ENCODE measurements around the gene ARID2.

ARID2 gene, protein sequence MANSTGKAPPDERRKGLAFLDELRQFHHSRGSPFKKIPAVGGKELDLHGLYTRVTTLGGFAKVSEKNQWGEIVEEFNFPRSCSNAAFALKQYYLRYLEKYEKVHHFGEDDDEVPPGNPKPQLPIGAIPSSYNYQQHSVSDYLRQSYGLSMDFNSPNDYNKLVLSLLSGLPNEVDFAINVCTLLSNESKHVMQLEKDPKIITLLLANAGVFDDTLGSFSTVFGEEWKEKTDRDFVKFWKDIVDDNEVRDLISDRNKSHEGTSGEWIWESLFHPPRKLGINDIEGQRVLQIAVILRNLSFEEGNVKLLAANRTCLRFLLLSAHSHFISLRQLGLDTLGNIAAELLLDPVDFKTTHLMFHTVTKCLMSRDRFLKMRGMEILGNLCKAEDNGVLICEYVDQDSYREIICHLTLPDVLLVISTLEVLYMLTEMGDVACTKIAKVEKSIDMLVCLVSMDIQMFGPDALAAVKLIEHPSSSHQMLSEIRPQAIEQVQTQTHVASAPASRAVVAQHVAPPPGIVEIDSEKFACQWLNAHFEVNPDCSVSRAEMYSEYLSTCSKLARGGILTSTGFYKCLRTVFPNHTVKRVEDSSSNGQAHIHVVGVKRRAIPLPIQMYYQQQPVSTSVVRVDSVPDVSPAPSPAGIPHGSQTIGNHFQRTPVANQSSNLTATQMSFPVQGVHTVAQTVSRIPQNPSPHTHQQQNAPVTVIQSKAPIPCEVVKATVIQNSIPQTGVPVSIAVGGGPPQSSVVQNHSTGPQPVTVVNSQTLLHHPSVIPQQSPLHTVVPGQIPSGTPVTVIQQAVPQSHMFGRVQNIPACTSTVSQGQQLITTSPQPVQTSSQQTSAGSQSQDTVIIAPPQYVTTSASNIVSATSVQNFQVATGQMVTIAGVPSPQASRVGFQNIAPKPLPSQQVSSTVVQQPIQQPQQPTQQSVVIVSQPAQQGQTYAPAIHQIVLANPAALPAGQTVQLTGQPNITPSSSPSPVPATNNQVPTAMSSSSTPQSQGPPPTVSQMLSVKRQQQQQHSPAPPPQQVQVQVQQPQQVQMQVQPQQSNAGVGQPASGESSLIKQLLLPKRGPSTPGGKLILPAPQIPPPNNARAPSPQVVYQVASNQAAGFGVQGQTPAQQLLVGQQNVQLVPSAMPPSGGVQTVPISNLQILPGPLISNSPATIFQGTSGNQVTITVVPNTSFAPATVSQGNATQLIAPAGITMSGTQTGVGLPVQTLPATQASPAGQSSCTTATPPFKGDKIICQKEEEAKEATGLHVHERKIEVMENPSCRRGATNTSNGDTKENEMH (N-terminal part only)

DNA sequence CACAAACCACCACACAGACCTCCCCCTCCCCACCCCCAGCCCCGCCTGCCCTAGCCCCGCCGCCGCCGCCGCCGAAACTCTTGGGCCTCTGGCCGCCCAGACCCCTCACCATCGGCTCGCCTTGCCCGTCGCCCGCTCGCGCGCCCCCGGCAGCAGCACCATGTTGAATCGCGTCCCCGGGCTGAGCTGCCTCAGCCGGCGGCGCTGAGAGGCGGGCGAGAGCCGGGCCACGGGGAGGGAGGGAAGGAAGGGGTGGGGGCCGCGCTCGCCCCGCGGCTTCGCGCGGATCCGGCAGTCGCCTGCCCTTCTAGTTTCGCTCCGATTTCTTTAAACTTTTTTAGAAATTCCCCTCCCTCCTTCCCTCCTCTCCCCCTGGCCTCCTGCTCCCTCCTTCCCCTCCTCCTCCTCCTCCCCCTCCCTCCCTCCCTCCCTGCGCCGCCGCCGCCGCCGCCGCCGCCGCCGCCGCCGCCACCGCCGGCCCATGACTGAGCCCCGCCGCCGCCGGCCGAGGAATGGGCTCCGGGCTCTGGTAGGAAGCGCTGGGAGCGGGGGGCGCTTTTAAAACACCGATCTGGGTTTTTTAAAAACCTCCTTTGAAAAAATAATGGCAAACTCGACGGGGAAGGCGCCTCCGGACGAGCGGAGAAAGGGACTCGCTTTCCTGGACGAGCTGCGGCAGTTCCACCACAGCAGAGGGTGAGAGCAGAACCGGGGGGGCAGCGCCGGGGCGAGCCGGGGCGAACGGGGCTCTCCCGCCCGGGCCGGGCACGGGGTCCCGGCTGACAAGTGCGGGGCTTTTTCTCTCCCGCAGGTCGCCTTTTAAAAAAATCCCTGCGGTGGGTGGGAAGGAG lies at the start of gene ARID2:
Gene ARID2, plus strand, starts transcription at position 474 of the 851 bp plus-strand sequence. Its CDS starts 131 bp downstream, at position 605.
- H3K36me3 ChIP-seq (ENCODE audit: insufficient read depth, low read length), result no peaks in the 10 kb centered on the region
- H3K4me1 ChIP-seq (ENCODE audit: insufficient read depth, low read length), result peaks cover 6% of the 10 kb centered on the region; the same call in 1 of the 2 replicates
- peak within 1 kb of the TSS; percentile 92 for H3K9ac ChIP-seq (ENCODE audit: low read depth, low read length)
- H3K9me3 ChIP-seq (ENCODE audit: control insufficient read depth, insufficient read depth, low read length), result no peaks in the 10 kb centered on the region

DNA sequence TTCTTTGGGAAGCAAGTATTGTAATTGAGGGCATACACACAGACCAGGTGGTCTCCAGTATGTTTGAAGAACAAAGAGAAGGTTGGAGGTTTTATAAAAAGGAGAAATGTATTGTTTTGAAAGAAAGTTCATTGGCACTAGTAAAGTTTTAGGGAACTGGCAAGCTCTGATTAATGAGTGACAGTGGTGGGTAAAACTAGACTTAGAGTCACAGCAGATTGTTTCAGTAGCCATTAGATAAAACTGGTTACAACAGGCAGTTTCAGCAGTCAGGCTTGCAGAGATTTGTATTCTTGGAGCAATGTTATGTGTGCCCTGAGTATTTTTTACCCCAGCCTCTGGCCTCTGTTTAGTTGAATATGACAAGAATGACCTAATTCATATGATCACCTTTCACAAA lies 49.1 kb upstream of the ARID2 start:
- no peaks in the 10 kb centered on the region for H3K9me3 ChIP-seq (ENCODE audit: control insufficient read depth, insufficient read depth, low read length)
- H3K9ac ChIP-seq (ENCODE audit: low read depth, low read length), result no peak overlapping the region
- H3K36me3 ChIP-seq (ENCODE audit: insufficient read depth, low read length), result no peaks in the 10 kb centered on the region
- no peaks in the 10 kb centered on the region for H3K4me1 ChIP-seq (ENCODE audit: insufficient read depth, low read length)

DNA sequence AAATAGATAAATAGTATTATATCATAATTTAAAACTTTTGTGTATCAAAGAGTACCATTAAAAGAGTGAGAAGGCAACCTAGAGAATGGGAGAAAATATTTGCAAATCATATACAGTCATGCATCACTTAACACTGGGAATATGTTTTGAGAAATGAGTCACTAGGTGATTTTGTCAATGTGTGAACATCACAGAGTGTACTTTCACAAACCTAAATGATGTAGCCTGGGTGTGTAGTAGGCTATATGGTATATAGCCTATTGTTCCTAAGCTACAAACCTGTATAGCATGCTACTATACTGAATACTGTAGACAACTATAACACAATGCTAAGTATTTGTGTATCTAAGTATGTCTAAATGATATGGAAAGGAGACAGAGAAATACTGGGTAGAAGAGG lies 48.0 kb upstream of the ARID2 start:
- Histone ChIP-seq H3K4me1 (ENCODE audit: insufficient read depth, low read length) (no peaks in the 10 kb centered on the region), H3K9me3 (ENCODE audit: control insufficient read depth, insufficient read depth, low read length) (no peaks in the 10 kb centered on the region), H3K36me3 (ENCODE audit: insufficient read depth, low read length) (no peaks in the 10 kb centered on the region), H3K9ac (ENCODE audit: low read depth, low read length) (no peak overlapping the region)

DNA sequence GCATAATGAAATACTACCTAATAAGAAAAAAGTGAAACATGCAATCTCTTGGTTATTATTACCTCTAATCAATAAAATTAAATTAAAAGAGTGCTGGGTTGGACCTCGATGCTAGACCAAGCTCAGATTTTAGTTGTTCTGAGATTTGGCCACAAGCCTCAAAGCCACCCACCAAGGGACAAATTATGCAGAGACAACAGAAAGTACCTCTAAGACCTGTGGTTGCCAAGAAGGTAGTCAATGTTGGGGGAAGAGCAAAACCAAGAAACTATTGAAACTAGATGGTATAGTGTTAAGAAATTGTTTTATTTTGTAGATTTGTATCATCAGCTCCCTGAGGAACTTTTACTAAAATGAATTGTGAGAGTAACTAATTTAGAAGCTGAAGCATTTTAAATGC lies 43.8 kb upstream of the ARID2 start:
- no peak overlapping the region for H3K9ac ChIP-seq (ENCODE audit: low read depth, low read length)
- no peaks in the 10 kb centered on the region for H3K36me3 ChIP-seq (ENCODE audit: insufficient read depth, low read length)
- H3K9me3 ChIP-seq (ENCODE audit: control insufficient read depth, insufficient read depth, low read length), result no peaks in the 10 kb centered on the region
- no peaks in the 10 kb centered on the region for H3K4me1 ChIP-seq (ENCODE audit: insufficient read depth, low read length)

DNA sequence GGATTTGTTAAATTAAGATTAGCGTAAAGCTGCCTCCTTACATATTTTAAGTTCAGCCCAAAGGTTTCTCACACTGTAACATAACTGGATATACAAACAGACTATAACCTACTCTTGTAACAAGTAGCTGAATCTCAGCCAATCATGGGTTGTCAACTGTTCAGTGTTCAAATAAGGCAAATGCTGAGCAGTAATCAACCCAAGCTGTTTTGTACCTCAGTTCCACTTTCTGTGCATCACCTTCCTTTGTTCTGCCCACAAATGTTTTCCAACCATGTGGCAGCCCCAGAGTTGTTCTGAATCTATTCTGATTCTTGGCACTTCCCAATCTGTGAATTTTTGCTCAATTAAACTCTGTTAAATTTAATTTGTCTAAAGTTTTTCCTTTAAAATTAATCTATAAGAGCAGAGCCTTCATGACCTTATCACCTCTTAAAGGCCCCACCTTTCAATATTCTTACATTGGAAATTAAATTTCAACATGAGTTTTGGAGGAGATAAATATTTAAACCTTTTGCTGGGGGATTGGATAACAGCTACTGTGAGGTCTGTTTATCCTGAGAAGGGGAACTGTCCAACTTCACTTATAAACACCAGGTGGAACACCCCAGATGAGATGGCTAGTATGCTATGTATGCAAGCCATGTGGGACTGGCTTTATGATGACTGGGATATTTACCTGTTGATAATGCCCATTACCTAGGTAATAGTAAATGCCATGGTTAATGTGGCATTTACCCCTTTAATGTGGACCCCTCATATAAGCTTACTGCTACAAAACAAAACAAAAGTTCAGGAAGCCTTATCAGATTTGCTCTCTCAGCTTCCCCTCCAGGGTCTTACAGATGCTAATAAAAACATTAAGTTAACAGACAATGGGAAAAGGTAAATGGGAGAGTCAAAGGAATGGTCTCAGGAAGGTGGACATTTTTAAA lies 42.2 kb upstream of the ARID2 start:
- H3K36me3 ChIP-seq (ENCODE audit: insufficient read depth, low read length), result no peaks in the 10 kb centered on the region
- H3K9ac ChIP-seq (ENCODE audit: low read depth, low read length), result no peak overlapping the region
- no peaks in the 10 kb centered on the region for H3K9me3 ChIP-seq (ENCODE audit: control insufficient read depth, insufficient read depth, low read length)
- no peaks in the 10 kb centered on the region for H3K4me1 ChIP-seq (ENCODE audit: insufficient read depth, low read length)

DNA sequence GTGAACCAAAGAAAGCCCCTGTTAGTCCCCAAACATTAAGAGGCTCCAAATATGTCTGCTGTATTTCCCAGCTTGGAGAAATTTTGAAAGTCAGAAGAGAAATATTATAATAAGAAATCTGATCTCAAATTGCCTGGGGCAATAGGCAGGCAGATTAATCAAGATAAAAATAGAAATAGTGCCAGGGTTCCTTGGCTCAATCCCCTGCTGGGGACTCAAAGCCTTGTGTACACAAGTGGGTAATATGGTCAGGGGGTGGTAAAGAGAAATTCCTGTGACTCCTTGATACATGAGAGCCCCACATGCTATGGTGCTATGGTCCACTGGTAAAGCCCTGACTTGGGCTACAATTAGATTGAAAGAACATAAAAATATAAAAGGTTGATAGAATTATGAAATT lies 41.3 kb upstream of the ARID2 start:
- Histone ChIP-seq H3K36me3 (ENCODE audit: insufficient read depth, low read length) (no peaks in the 10 kb centered on the region), H3K9ac (ENCODE audit: low read depth, low read length) (no peak overlapping the region), H3K4me1 (ENCODE audit: insufficient read depth, low read length) (no peaks in the 10 kb centered on the region), H3K9me3 (ENCODE audit: control insufficient read depth, insufficient read depth, low read length) (no peaks in the 10 kb centered on the region)

DNA sequence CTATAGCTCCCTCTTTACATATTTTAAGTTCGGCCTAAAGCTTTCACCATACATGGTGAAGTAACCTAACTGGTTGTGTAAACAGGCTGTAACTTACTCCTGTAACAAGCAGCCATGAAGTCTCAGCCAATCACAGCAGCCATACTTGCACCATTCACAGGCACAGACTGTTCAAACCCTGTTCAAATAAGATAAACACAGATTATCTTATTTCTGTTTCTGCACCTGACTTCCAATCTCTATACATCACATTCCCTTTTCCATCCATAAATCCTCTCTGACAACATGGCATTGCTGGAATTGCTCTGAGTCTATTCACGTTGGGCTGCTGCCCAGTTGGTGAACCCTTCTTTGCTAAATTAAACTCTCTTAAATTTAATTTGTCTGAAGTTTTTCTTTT lies 34.5 kb upstream of the ARID2 start:
- Histone ChIP-seq H3K4me1 (ENCODE audit: insufficient read depth, low read length) (no peaks in the 10 kb centered on the region), H3K36me3 (ENCODE audit: insufficient read depth, low read length) (no peaks in the 10 kb centered on the region), H3K9me3 (ENCODE audit: control insufficient read depth, insufficient read depth, low read length) (no peaks in the 10 kb centered on the region), H3K9ac (ENCODE audit: low read depth, low read length) (no peak overlapping the region)

DNA sequence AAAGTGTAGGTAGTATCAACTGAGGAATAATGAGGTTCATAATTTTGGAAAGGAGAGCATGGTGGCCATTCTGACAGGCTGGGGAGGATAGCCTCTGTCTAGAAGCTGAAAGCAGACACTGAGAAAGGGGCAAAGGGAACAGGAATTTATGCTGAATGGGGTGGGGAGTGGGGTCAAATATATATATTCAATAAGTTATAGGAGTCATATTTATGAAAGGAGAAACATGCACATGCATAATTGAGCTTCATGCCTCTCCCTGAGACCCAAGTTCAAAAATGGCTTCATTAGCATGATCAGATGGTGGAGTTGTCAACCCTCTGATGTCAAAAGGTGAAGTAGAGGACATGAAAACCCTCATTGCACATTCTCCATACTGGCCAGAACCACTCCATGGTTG lies 33.9 kb upstream of the ARID2 start:
- no peaks in the 10 kb centered on the region for H3K4me1 ChIP-seq (ENCODE audit: insufficient read depth, low read length)
- no peaks in the 10 kb centered on the region for H3K36me3 ChIP-seq (ENCODE audit: insufficient read depth, low read length)
- no peaks in the 10 kb centered on the region for H3K9me3 ChIP-seq (ENCODE audit: control insufficient read depth, insufficient read depth, low read length)
- H3K9ac ChIP-seq (ENCODE audit: low read depth, low read length), result no peak overlapping the region

DNA sequence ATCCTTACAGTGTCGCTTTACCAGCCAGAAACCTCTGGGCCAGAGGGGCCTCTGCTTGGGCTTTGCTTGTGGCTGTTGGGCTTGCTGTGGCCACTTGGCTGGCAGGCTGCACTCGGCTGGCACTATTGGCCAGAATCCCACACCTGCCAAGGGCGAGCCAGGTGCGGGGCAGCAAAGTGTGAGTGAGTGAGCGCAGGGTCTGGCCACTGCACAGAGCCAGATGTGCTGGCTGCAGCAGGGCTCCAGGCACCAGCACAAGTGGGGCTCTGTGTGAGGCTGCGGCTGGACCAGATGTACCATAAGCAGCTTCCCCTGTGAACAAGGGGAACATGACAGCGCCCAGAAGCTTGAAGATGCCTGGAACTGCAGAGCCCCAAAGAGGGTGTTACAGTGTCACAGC lies 33.5 kb upstream of the ARID2 start:
- no peaks in the 10 kb centered on the region for H3K36me3 ChIP-seq (ENCODE audit: insufficient read depth, low read length)
- no peaks in the 10 kb centered on the region for H3K9me3 ChIP-seq (ENCODE audit: control insufficient read depth, insufficient read depth, low read length)
- H3K4me1 ChIP-seq (ENCODE audit: insufficient read depth, low read length), result no peaks in the 10 kb centered on the region
- no peak overlapping the region for H3K9ac ChIP-seq (ENCODE audit: low read depth, low read length)

DNA sequence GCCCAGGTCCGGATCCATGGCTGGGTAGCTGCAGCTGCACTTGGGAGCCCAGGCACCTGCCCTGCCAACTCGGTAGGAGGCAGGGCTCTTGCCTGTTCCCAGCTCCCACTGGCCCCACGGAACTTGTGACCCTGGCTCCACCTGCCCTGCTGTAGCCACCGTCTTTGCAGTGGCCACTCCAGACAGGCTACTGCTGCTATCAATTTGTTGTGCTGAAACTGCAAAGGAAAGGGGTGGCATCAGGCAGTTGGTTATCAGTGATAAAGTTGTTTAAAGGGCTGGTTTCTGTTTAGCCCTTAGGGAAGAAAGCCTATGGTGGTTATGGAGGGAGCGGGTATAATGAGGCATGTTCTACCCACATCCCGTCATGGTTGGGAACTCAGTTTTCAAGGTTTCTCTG lies 32.1 kb upstream of the ARID2 start:
- H3K9me3 ChIP-seq (ENCODE audit: control insufficient read depth, insufficient read depth, low read length), result no peaks in the 10 kb centered on the region
- H3K4me1 ChIP-seq (ENCODE audit: insufficient read depth, low read length), result no peaks in the 10 kb centered on the region
- no peaks in the 10 kb centered on the region for H3K36me3 ChIP-seq (ENCODE audit: insufficient read depth, low read length)
- no peak overlapping the region for H3K9ac ChIP-seq (ENCODE audit: low read depth, low read length)

DNA sequence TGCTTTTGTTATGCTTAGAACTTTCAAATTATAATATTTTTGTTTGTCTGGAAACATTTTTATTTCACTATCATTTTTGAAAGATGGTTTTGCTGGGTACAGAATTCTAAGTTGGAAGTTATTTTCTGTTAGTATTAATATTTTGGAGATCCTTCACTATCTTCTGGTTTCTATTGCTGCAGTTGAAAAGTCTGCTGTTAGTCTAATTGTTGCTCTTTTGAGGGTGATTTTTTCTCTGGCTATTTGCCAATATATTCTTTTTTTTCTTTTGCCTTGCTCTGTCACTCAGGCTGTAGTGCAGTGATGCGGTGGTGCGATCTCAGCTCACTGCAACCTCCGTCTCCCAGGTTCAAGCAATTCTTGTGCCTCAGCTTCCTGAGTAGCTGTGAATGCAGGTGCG lies 28.2 kb upstream of the ARID2 start:
- H3K9ac ChIP-seq (ENCODE audit: low read depth, low read length), result no peak overlapping the region
- H3K9me3 ChIP-seq (ENCODE audit: control insufficient read depth, insufficient read depth, low read length), result no peaks in the 10 kb centered on the region
- H3K36me3 ChIP-seq (ENCODE audit: insufficient read depth, low read length), result no peaks in the 10 kb centered on the region

DNA sequence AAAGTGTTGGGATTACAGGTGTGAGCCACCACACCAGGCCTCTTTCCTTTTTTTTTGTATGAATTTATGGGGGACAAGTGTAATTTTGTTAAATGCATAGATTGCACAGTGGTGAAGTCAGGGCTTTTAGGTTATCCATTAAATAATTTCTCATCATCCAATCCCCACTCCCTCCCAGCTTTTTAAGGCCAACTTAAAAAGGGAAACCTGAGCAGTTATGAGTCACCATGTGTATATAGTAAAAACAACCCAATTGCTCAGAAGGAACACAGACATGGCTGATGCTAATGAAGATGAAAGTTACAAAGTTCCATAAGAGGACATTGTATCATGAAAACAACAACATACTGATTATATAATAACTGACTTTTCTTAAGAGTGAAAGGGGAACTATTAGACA lies 25.6 kb upstream of the ARID2 start:
- H3K4me1 ChIP-seq (ENCODE audit: insufficient read depth, low read length), result peaks cover 12% of the 10 kb centered on the region
- no peak overlapping the region for H3K9ac ChIP-seq (ENCODE audit: low read depth, low read length)
- H3K9me3 ChIP-seq (ENCODE audit: control insufficient read depth, insufficient read depth, low read length), result no peaks in the 10 kb centered on the region
- H3K36me3 ChIP-seq (ENCODE audit: insufficient read depth, low read length), result no peaks in the 10 kb centered on the region

More for the DNA sequence above, 28.2 kb upstream of the ARID2 start:
- no peaks in the 10 kb centered on the region for H3K4me1 ChIP-seq (ENCODE audit: insufficient read depth, low read length)

DNA sequence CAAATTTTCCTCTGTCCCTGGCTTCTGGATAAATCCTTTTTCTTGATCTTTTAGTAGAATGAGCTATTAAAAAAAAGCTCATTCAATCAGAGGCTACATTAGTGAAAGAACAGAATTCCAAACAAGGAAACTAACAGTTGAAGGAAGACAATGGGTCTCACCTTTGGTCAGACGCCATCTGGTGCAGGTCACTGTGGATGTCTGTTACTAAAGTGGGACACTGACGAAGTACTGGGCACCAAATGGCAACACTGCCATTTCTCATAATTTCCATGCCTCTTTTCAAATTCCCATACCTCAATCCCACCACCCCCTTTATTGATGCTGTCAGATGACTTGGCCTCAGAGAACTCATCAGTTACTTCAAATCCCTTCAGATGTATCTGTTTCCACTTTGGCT lies 24.5 kb upstream of the ARID2 start:
- H3K4me1 ChIP-seq (ENCODE audit: insufficient read depth, low read length), result peaks cover 12% of the 10 kb centered on the region
- no peak overlapping the region for H3K9ac ChIP-seq (ENCODE audit: low read depth, low read length)
- H3K9me3 ChIP-seq (ENCODE audit: control insufficient read depth, insufficient read depth, low read length), result no peaks in the 10 kb centered on the region
- no peaks in the 10 kb centered on the region for H3K36me3 ChIP-seq (ENCODE audit: insufficient read depth, low read length)
